ENCODE measurements around the gene SRBD1. TPM values are rescaled to one million over a fixed set of nuclear protein-coding genes. Genes with fewer than 3 reads are reported as not detected.

The SRBD1 gene
- total RNA-seq, 1 experiment from 2014 or later, result 22.8 TPM

DNA sequence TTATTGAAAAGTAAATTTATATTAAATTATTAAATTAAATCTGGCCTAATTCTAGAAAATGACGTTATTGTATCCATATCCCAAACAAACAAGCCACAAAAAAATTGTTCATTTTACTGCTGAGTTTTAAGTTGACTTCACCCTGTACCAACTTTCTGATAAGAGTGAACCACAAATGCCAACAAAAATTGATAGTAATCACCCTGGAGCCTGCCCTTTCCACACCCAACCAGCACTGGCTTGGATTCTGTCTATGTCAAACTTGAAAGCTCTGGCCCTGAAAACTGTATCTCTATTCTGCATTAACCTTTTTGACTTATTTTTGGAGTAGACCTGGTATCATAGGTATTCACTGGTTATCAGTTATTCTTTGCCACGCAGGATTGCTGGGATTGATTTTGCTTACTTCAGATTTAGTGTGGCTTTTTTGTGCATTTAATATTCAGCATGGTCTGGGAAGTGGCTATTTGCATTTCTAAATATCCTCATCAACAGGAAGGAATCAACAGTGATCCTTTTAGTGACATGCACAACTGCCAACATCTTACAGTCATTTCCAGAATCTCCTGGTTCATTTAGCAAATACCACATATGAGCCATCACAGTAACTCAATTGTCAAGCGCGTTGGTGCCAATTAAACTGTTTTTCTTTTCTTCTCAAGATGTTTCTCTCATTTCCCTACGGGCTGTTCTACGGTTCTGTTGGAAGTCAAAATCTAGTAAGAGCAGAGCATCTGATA, 11.4 kb upstream of the SRBD1 start:
- ChIA-PET POLR2A (no interaction called here), CTCF (no interaction called here)
- ATAC-seq, result no peak
- H3K9me3 Mint-ChIP-seq, result no peaks in the 10 kb centered on the region
- H3K4me1 Mint-ChIP-seq, result no peaks in the 10 kb centered on the region
- no peak for TF ChIP-seq CREB1 (CRISPR knock-in tag; IDR thresholded peaks at IDR 0.05)
- no peak for TF ChIP-seq JAZF1 (CRISPR knock-in tag; IDR thresholded peaks at IDR 0.05)
- TF ChIP-seq ZNF219 (CRISPR knock-in tag; IDR thresholded peaks at IDR 0.05; ENCODE audit: borderline replicate concordance), result no peak
- TF ChIP-seq NR3C1 (CRISPR knock-in tag; conservative IDR thresholded peaks at IDR 0.05; ENCODE audit: low read depth), result no peak
- TF ChIP-seq, protein P1, sequence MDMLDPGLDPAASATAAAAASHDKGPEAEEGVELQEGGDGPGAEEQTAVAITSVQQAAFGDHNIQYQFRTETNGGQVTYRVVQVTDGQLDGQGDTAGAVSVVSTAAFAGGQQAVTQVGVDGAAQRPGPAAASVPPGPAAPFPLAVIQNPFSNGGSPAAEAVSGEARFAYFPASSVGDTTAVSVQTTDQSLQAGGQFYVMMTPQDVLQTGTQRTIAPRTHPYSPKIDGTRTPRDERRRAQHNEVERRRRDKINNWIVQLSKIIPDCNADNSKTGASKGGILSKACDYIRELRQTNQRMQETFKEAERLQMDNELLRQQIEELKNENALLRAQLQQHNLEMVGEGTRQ (CRISPR knock-in tag; IDR thresholded peaks at IDR 0.05), result no peak
- no peak for TF ChIP-seq IRF2 (CRISPR knock-in tag; IDR thresholded peaks at IDR 0.05; ENCODE audit: borderline replicate concordance, low read depth)
- TF ChIP-seq, protein P2, sequence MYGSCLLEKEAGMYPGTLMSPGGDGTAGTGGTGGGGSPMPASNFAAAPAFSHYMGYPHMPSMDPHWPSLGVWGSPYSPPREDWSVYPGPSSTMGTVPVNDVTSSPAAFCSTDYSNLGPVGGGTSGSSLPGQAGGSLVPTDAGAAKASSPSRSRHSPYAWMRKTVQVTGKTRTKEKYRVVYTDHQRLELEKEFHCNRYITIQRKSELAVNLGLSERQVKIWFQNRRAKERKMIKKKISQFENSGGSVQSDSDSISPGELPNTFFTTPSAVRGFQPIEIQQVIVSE (CRISPR knock-in tag; IDR thresholded peaks at IDR 0.05; ENCODE audit: borderline replicate concordance), result no peak
- TF ChIP-seq, protein P3, sequence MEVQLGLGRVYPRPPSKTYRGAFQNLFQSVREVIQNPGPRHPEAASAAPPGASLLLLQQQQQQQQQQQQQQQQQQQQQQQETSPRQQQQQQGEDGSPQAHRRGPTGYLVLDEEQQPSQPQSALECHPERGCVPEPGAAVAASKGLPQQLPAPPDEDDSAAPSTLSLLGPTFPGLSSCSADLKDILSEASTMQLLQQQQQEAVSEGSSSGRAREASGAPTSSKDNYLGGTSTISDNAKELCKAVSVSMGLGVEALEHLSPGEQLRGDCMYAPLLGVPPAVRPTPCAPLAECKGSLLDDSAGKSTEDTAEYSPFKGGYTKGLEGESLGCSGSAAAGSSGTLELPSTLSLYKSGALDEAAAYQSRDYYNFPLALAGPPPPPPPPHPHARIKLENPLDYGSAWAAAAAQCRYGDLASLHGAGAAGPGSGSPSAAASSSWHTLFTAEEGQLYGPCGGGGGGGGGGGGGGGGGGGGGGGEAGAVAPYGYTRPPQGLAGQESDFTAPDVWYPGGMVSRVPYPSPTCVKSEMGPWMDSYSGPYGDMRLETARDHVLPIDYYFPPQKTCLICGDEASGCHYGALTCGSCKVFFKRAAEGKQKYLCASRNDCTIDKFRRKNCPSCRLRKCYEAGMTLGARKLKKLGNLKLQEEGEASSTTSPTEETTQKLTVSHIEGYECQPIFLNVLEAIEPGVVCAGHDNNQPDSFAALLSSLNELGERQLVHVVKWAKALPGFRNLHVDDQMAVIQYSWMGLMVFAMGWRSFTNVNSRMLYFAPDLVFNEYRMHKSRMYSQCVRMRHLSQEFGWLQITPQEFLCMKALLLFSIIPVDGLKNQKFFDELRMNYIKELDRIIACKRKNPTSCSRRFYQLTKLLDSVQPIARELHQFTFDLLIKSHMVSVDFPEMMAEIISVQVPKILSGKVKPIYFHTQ (CRISPR knock-in tag; IDR thresholded peaks at IDR 0.05), result no peak
- no peak for TF ChIP-seq CREM (CRISPR knock-in tag; IDR thresholded peaks at IDR 0.05)
- DNase-seq (ENCODE audit: low spot score), result no peak
- no peaks in the 10 kb centered on the region for H3K27me3 Mint-ChIP-seq (ENCODE audit: low read depth)
- no peak overlapping the region for H3K4me3 Mint-ChIP-seq
- no peak overlapping the region for H3K27ac Mint-ChIP-seq
- H3K36me3 Mint-ChIP-seq, result no peaks in the 10 kb centered on the region

DNA sequence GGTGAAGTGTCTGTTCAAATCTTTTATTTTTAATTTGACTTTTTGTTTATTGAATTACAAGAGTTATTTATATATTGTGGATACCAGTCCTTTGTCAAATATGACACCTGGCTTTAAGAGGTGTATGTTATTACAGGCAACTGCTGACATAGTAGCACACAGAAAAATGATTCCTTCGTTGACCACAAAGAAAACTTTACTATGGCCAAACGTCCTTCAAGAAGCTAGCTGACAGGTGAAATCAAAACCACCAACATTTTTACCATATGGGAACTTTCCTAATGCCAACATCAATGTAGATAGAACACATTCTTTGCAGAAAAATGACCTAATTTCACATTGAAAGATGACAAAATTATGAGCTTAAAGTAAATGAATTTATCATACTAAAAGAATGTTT, 6.4 kb upstream of the SRBD1 start:
- no peaks in the 10 kb centered on the region for H3K27me3 Mint-ChIP-seq (ENCODE audit: low read depth)
- H3K9me3 Mint-ChIP-seq, result no peaks in the 10 kb centered on the region
- DNase-seq (ENCODE audit: low spot score) (no peak), ATAC-seq (no peak)
- H3K36me3 Mint-ChIP-seq, result no peaks in the 10 kb centered on the region
- CTCF ChIA-PET, result no interaction called here
- peaks cover 7% of the 10 kb centered on the region for H3K4me1 Mint-ChIP-seq
- no peak overlapping the region for H3K27ac Mint-ChIP-seq
- POLR2A ChIA-PET, result interaction anchor here (0.6 kb wide), 1 partner anchor 372 kb away, joined by 4 read pairs; no protein-coding TSS in a partner anchor
- TF ChIP-seq, protein P4, sequence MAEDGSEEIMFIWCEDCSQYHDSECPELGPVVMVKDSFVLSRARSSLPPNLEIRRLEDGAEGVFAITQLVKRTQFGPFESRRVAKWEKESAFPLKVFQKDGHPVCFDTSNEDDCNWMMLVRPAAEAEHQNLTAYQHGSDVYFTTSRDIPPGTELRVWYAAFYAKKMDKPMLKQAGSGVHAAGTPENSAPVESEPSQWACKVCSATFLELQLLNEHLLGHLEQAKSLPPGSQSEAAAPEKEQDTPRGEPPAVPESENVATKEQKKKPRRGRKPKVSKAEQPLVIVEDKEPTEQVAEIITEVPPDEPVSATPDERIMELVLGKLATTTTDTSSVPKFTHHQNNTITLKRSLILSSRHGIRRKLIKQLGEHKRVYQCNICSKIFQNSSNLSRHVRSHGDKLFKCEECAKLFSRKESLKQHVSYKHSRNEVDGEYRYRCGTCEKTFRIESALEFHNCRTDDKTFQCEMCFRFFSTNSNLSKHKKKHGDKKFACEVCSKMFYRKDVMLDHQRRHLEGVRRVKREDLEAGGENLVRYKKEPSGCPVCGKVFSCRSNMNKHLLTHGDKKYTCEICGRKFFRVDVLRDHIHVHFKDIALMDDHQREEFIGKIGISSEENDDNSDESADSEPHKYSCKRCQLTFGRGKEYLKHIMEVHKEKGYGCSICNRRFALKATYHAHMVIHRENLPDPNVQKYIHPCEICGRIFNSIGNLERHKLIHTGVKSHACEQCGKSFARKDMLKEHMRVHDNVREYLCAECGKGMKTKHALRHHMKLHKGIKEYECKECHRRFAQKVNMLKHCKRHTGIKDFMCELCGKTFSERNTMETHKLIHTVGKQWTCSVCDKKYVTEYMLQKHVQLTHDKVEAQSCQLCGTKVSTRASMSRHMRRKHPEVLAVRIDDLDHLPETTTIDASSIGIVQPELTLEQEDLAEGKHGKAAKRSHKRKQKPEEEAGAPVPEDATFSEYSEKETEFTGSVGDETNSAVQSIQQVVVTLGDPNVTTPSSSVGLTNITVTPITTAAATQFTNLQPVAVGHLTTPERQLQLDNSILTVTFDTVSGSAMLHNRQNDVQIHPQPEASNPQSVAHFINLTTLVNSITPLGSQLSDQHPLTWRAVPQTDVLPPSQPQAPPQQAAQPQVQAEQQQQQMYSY (CRISPR knock-in tag; IDR thresholded peaks at IDR 0.05), result no peak
- TF ChIP-seq FOXJ3 (CRISPR knock-in tag; IDR thresholded peaks at IDR 0.05; ENCODE audit: borderline replicate concordance), result no peak
- H3K4me3 Mint-ChIP-seq, result no peak overlapping the region

DNA sequence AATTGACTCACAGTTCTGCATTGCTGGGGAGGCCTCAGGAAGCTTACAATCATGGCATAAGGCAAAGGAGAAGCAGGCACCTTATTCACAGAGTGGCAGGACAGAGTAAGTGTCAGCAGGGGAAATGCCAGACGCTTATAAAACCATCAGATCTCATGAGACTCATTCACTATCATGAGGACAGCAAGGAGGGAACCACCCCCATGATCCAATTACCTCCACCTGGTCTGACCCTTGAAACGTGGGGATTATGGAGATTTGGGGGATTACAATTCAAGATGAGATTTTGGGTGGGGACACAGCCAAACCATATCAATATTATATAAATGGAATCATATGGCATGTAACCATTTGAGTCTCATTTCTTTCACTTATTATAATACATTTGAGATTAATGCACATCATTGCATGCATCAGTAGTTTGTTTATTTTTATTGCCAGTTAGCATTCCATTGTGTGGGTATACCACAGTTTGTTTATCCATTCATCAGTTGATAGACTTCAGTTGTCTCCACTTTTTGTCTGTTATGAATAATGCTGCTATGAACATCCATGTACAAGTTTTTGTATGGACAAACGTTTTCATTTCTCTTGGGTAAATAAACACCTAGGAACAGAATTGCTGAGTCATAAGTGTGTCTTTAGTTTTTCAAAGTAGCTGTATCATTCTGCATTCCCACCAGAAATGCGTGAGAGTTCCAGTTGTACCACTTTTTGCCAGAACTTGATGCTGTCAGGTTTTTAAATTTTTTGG, 5.8 kb upstream of the SRBD1 start:
- no peak overlapping the region for H3K27ac Mint-ChIP-seq
- CTCF ChIA-PET, result no interaction called here
- no peak overlapping the region for H3K4me3 Mint-ChIP-seq
- ATAC-seq, result no peak
- no peaks in the 10 kb centered on the region for H3K9me3 Mint-ChIP-seq
- POLR2A ChIA-PET, result interaction anchor here (0.5 kb wide), 1 partner anchor 61 kb away, joined by 3 read pairs; no protein-coding TSS in a partner anchor
- DNase-seq (ENCODE audit: low spot score), result no peak
- H3K36me3 Mint-ChIP-seq, result no peaks in the 10 kb centered on the region
- no peaks in the 10 kb centered on the region for H3K27me3 Mint-ChIP-seq (ENCODE audit: low read depth)
- peaks cover 9% of the 10 kb centered on the region for H3K4me1 Mint-ChIP-seq
- TF ChIP-seq NR2C2 (CRISPR knock-in tag; IDR thresholded peaks at IDR 0.05) (no peak), HMGA2 (CRISPR knock-in tag; IDR thresholded peaks at IDR 0.05) (no peak), MXD4 (CRISPR knock-in tag; IDR thresholded peaks at IDR 0.05; ENCODE audit: borderline replicate concordance) (no peak), NFATC4 (CRISPR knock-in tag; IDR thresholded peaks at IDR 0.05) (no peak), ELF4 (CRISPR knock-in tag; IDR thresholded peaks at IDR 0.05; ENCODE audit: low read depth) (no peak)
- TF ChIP-seq, protein P2 (CRISPR knock-in tag; IDR thresholded peaks at IDR 0.05; ENCODE audit: borderline replicate concordance), result no peak

Data from WTC11 (cell line).